Measurements from ENCODE around the gene MCTP1. TPM values are rescaled to one million over a fixed set of nuclear protein-coding genes. Genes with fewer than 3 reads are reported as not detected.

The MCTP1 gene
- polyA plus RNA-seq, 1 donor from 2014 or later = 1.9 TPM

GRCh38 chr5:95132096-95132495, 152.8 kb downstream of the MCTP1 start:
- Histone ChIP-seq H3K9ac (ENCODE audit: low read length) (no peak overlapping the region), H3K4me3 (ENCODE audit: low read length) (no peak overlapping the region), H3K27ac (ENCODE audit: low read length) (no peak overlapping the region), H3K27me3 (ENCODE audit: insufficient read depth, low read depth, low read length) (no peaks in the 10 kb centered on the region), H4K20me1 (ENCODE audit: insufficient read depth) (no peaks in the 10 kb centered on the region), H3K4me2 (ENCODE audit: low read length) (no peak overlapping the region), H2AFZ (ENCODE audit: low read depth, low read length) (no peak overlapping the region), H3K9me2 (ENCODE audit: insufficient read depth, low read length) (no peaks in the 10 kb centered on the region), H3K9me3 (ENCODE audit: low read length) (no peaks in the 10 kb centered on the region), H3K36me3 (ENCODE audit: insufficient read depth, low read length) (no peaks in the 10 kb centered on the region), H3K79me2 (replicated peaks; ENCODE audit: insufficient read depth, low read length) (no peaks in the 10 kb centered on the region), H3F3A (ENCODE audit: insufficient read depth, low read length, poor library complexity, severe bottlenecking) (no peaks in the 10 kb centered on the region)
- TF ChIP-seq RAD21 (conservative IDR thresholded peaks at IDR 0.05) = no peak
- TF ChIP-seq EP300 (conservative IDR thresholded peaks at IDR 0.05; ENCODE audit: poor library complexity, severe bottlenecking) = no peak
- TF ChIP-seq REST (IDR thresholded peaks at IDR 0.05; ENCODE audit: borderline replicate concordance) = no peak
- no peak for TF ChIP-seq EZH2 (IDR thresholded peaks at IDR 0.05; ENCODE audit: borderline replicate concordance, insufficient read depth, low read length, poor library complexity, severe bottlenecking)
- TF ChIP-seq POLR2AphosphoS5 (IDR thresholded peaks at IDR 0.05) = no peak
- no peak for TF ChIP-seq TAF1 (IDR thresholded peaks at IDR 0.05; ENCODE audit: low read depth)

GRCh38 chr5:95130941-95131340, 154.0 kb downstream of the MCTP1 start:
- Histone ChIP-seq H3K27ac (ENCODE audit: low read length) (no peak overlapping the region), H3K36me3 (ENCODE audit: insufficient read depth, low read length) (no peaks in the 10 kb centered on the region), H3K27me3 (ENCODE audit: insufficient read depth, low read depth, low read length) (no peaks in the 10 kb centered on the region), H3K9me2 (ENCODE audit: insufficient read depth, low read length) (no peaks in the 10 kb centered on the region), H3F3A (ENCODE audit: insufficient read depth, low read length, poor library complexity, severe bottlenecking) (no peaks in the 10 kb centered on the region), H2AFZ (ENCODE audit: low read depth, low read length) (no peak overlapping the region), H3K9me3 (ENCODE audit: low read length) (no peaks in the 10 kb centered on the region), H3K4me2 (ENCODE audit: low read length) (no peak overlapping the region), H4K20me1 (ENCODE audit: insufficient read depth) (no peaks in the 10 kb centered on the region), H3K4me3 (ENCODE audit: low read length) (no peak overlapping the region), H3K79me2 (replicated peaks; ENCODE audit: insufficient read depth, low read length) (no peaks in the 10 kb centered on the region), H3K9ac (ENCODE audit: low read length) (no peak overlapping the region)
- TF ChIP-seq MXI1 (conservative IDR thresholded peaks at IDR 0.05; ENCODE audit: poor library complexity, severe bottlenecking) = no peak

DNA sequence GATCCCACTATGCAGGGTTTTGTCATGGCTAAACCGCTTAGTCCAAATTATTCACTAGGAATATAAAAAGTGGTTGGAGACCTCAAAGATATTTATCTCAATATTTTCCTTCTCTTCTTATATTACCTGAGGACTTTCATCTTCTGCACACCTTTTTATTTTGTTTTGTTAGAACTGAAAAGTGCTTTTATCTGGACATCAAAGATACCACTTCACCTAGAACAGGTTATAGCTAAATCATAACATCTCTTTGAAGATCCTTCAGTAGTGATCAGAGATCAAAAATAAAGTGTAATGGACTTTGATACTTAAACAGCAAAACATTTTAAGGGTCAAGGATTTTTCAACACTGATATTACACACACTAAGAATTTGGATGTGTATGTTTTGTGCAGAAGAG, 160.2 kb downstream of the MCTP1 start:
- no peaks in the 10 kb centered on the region for H4K20me1 ChIP-seq (ENCODE audit: insufficient read depth)
- TF ChIP-seq, protein P1, sequence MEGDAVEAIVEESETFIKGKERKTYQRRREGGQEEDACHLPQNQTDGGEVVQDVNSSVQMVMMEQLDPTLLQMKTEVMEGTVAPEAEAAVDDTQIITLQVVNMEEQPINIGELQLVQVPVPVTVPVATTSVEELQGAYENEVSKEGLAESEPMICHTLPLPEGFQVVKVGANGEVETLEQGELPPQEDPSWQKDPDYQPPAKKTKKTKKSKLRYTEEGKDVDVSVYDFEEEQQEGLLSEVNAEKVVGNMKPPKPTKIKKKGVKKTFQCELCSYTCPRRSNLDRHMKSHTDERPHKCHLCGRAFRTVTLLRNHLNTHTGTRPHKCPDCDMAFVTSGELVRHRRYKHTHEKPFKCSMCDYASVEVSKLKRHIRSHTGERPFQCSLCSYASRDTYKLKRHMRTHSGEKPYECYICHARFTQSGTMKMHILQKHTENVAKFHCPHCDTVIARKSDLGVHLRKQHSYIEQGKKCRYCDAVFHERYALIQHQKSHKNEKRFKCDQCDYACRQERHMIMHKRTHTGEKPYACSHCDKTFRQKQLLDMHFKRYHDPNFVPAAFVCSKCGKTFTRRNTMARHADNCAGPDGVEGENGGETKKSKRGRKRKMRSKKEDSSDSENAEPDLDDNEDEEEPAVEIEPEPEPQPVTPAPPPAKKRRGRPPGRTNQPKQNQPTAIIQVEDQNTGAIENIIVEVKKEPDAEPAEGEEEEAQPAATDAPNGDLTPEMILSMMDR (IDR thresholded peaks at IDR 0.05; ENCODE audit: poor library complexity, severe bottlenecking) = no peak
- no peak for TF ChIP-seq RAD21 (conservative IDR thresholded peaks at IDR 0.05)
- TF ChIP-seq SMC3 (conservative IDR thresholded peaks at IDR 0.05; ENCODE audit: poor library complexity) = no peak
- H3K27ac ChIP-seq (ENCODE audit: low read length) = no peak overlapping the region
- no peaks in the 10 kb centered on the region for H3K79me2 ChIP-seq (replicated peaks; ENCODE audit: insufficient read depth, low read length)
- H3K4me3 ChIP-seq (ENCODE audit: low read length) = no peak overlapping the region
- no peaks in the 10 kb centered on the region for H3K27me3 ChIP-seq (ENCODE audit: insufficient read depth, low read depth, low read length)
- no peak overlapping the region for H3K9ac ChIP-seq (ENCODE audit: low read length)
- no peaks in the 10 kb centered on the region for H3K36me3 ChIP-seq (ENCODE audit: insufficient read depth, low read length)
- no peak overlapping the region for H2AFZ ChIP-seq (ENCODE audit: low read depth, low read length)
- H3K4me2 ChIP-seq (ENCODE audit: low read length) = no peak overlapping the region
- no peaks in the 10 kb centered on the region for H3K9me3 ChIP-seq (ENCODE audit: low read length)
- no peaks in the 10 kb centered on the region for H3K9me2 ChIP-seq (ENCODE audit: insufficient read depth, low read length)
- no peaks in the 10 kb centered on the region for H3F3A ChIP-seq (ENCODE audit: insufficient read depth, low read length, poor library complexity, severe bottlenecking)

All from neural cell (in vitro differentiated cells).